DOHH2 (cell line): ENCODE data around the gene L3MBTL4.

Experiments used
- H3F3A ChIP-seq: fragments of 200-600 bp; sonication (generic), shearing (Covaris generic); 2 replicates; pipeline ENCODE4 v1.6.0; 2016; ENCODE audit warnings: antibody characterized with exemption, mild to moderate bottlenecking; ENCODE audit not compliant: control insufficient read depth, insufficient read depth
- H3K27ac ChIP-seq: fragments of 200-600 bp; sonication (generic); 2 replicates; pipeline ENCODE4 v1.5.1; 2014; ENCODE audit warnings: low read depth, mild to moderate bottlenecking, low read length, moderate library complexity
- H3K27me3 ChIP-seq: fragments of 200-600 bp; sonication (generic); 2 replicates; pipeline ENCODE4 v1.6.1; 2014; ENCODE audit warnings: mild to moderate bottlenecking, low read length, mixed read lengths; ENCODE audit not compliant: control insufficient read depth
- H3K36me3 ChIP-seq: fragments of 200-600 bp; sonication (generic); 2 replicates; pipeline ENCODE4 v1.6.1; 2014; ENCODE audit warnings: mild to moderate bottlenecking, low read length, moderate library complexity, mixed read lengths; ENCODE audit not compliant: control insufficient read depth
- H3K4me1 ChIP-seq: fragments of 200-600 bp; sonication (generic); 2 replicates; pipeline ENCODE4 v1.6.1; 2014; ENCODE audit warnings: mild to moderate bottlenecking, low read length, mixed read lengths; ENCODE audit not compliant: control insufficient read depth
- H3K4me2 ChIP-seq: fragments of 200-600 bp; sonication (generic); 2 replicates; pipeline ENCODE4 v1.6.0; 2014; ENCODE audit warnings: mild to moderate bottlenecking, low read length, moderate library complexity
- H3K4me3 ChIP-seq: fragments of 200-600 bp; sonication (generic); 2 replicates; pipeline ENCODE4 v1.5.1; 2014; ENCODE audit warnings: mild to moderate bottlenecking, low read length, mixed read lengths
- H3K79me2 ChIP-seq: fragments of 200-600 bp; sonication (generic); 2 replicates; pipeline ENCODE4 v1.6.1; 2014; ENCODE audit warnings: mild to moderate bottlenecking, low read length, mixed read lengths; ENCODE audit not compliant: control insufficient read depth
- H3K9me2 ChIP-seq: fragments of 200-600 bp; sonication (generic); replicated peaks from 2 replicates; pipeline ENCODE4 v1.6.1; 2014; ENCODE audit warnings: mild to moderate bottlenecking, low read length, mixed read lengths; ENCODE audit not compliant: control insufficient read depth
- H3K9me3 ChIP-seq: fragments of 200-600 bp; sonication (generic); 2 replicates; pipeline ENCODE4 v1.6.1; 2014; ENCODE audit warnings: antibody characterized with exemption, low read length, mixed read lengths; ENCODE audit not compliant: control insufficient read depth, insufficient read depth
- H4K20me1 ChIP-seq: fragments of 200-600 bp; sonication (generic); 2 replicates; pipeline ENCODE4 v1.6.0; 2014; ENCODE audit warnings: low read depth, mild to moderate bottlenecking, antibody characterized with exemption, low read length, moderate library complexity; ENCODE audit not compliant: control insufficient read depth, insufficient read depth
- CTCF ChIP-seq: fragments of 200-600 bp; sonication (generic); IDR thresholded peaks from one replicate; pipeline ENCODE4 v1.5.1; 2014; ENCODE audit warnings: antibody characterized with exemption, mild to moderate bottlenecking, low read depth, low read length; ENCODE audit not compliant: poor library complexity, severe bottlenecking
- EZH2phosphoT487 ChIP-seq: fragments of 200-600 bp; sonication (generic); IDR thresholded peaks from 2 replicates; pipeline ENCODE4 v1.6.1; 2017; ENCODE audit warnings: borderline replicate concordance, mild to moderate bottlenecking, antibody characterized with exemption, low read length, moderate library complexity, mixed read lengths

L3MBTL4 gene

GRCh38 chr18:6207116-6207515, 207.6 kb downstream of the L3MBTL4 start:
- no peaks in the 10 kb centered on the region for H3K36me3 ChIP-seq
- H3K27ac ChIP-seq = no peak overlapping the region
- H3K79me2 ChIP-seq = no peaks in the 10 kb centered on the region
- H3K9me2 ChIP-seq = no peaks in the 10 kb centered on the region
- no peaks in the 10 kb centered on the region for H3F3A ChIP-seq
- H3K4me1 ChIP-seq = no peaks in the 10 kb centered on the region
- no peak overlapping the region for H3K4me2 ChIP-seq
- no peaks in the 10 kb centered on the region for H3K9me3 ChIP-seq
- TF ChIP-seq CTCF = no peak
- TF ChIP-seq EZH2phosphoT487 = no peak
- H3K27me3 ChIP-seq = no peaks in the 10 kb centered on the region
- no peaks in the 10 kb centered on the region for H4K20me1 ChIP-seq
- no peak overlapping the region for H3K4me3 ChIP-seq

- H3K4me3 ChIP-seq = no peak overlapping the region
- no peak for TF ChIP-seq CTCF
- no peak for TF ChIP-seq EZH2phosphoT487
- H3K4me1 ChIP-seq = no peaks in the 10 kb centered on the region
- no peaks in the 10 kb centered on the region for H3K79me2 ChIP-seq
- H3K9me3 ChIP-seq = no peaks in the 10 kb centered on the region
- H3K27me3 ChIP-seq = no peaks in the 10 kb centered on the region
- H4K20me1 ChIP-seq = no peaks in the 10 kb centered on the region
- no peaks in the 10 kb centered on the region for H3K36me3 ChIP-seq
- H3K9me2 ChIP-seq = no peaks in the 10 kb centered on the region
- no peaks in the 10 kb centered on the region for H3F3A ChIP-seq
- no peak overlapping the region for H3K4me2 ChIP-seq
- H3K27ac ChIP-seq = no peak overlapping the region
Measured at GRCh38 chr18:6205706-6206105, 209.0 kb downstream of the L3MBTL4 start.

GRCh38 chr18:6204476-6204875, 210.2 kb downstream of the L3MBTL4 start:
- H3K4me1 ChIP-seq = no peaks in the 10 kb centered on the region

More at GRCh38 chr18:6204476-6204875, 210.2 kb downstream of the L3MBTL4 start:
- Histone ChIP-seq H3K9me2 (no peaks in the 10 kb centered on the region), H3K4me3 (no peak overlapping the region), H3K27ac (no peak overlapping the region), H3K4me2 (no peak overlapping the region), H3F3A (no peaks in the 10 kb centered on the region), H3K9me3 (no peaks in the 10 kb centered on the region), H4K20me1 (no peaks in the 10 kb centered on the region), H3K27me3 (no peaks in the 10 kb centered on the region), H3K36me3 (no peaks in the 10 kb centered on the region), H3K79me2 (no peaks in the 10 kb centered on the region)
- TF ChIP-seq EZH2phosphoT487 (no peak), CTCF (no peak)
